Stimulated activated CD4-positive, alpha-beta T cell treated with anti-CD3 and anti-CD28 coated beads, Interleukin-15, amount 100 ng/mL, for 1 hour (primary cell): ENCODE results near the gene HK3.

ENCODE experiments used
- DNase-seq, 2 donors: peaks; one replicate each; pipeline ENCODE4 v3.0.0-alpha.2; 2020; ENCODE audit warnings: low read depth in 1 of 2, low spot score in 1 of 2

Gene HK3

DNA sequence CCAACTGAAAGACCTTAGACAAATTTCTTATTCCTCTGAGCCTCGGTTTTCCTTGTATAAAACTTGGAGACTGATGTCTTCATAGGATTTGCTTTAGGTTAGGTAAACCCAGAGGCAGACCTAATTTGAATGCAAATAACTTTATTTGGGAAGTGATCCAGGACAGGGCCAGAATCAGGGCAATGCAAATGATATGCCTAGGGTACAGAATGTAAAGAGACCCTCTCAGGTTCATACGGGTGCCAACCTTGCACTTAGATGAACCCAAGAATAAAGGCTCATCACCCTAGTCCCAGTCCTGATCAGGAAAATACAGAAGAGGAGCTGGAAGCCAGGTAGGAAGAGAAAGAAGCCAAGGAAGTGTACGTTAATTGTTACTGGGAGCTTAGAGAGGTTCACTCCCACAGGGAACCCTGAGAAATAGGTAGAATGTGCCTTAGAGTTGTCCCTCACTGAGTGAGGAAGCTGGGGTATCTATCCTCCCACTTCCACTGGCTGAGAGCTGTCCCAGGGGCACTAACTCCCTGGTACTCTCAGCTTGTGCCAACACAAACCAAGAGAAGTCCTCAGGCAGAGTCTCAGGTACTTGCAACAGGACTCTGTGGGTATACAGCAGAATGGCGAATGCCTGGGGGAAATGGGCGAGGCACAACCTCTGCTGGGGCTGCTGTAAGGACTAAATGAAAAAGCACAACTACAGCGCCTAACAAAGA is 3.1 kb upstream of the HK3 start:
- no peak for DNase-seq

DNA sequence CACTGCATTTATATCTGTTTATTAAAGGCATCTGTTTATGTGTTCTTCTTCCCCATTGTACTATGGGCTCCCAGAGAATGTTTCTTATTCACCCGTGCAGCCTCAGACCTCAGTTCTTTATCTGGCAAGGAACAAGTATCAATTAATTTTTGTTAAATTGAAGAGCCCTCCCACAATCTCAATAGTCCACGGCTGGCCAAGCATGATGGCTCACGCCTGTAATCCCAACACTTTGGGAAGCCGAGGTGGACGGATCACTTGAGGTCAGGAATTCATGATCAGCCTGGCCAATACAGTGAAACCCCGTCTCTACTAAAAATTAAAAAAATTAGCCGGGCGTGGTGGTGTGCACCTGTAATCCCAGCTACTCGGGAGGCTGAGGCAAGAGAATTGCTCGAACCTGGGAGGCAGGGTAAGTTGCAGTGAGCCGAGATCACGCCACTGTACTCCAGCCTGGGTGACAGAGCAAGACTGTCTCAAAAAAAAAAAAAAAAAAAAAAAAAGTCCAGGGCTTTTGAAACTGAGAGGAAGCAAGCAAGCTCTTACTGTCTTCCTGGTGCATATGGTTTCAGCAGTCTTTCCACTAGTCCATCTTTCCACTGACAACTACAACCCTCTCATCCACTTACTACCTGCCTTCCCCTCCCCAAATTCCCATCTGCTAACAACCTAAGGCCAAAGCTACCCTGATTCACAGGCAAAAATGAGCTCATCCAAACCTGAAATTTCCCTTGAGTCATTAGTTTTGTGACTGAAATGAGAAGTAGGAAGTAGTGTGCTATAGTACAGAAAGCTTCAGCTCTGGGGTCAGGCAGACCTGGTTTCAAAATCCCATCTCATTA is 2.3 kb upstream of the HK3 start:
- DNase-seq, result no peak

DNA sequence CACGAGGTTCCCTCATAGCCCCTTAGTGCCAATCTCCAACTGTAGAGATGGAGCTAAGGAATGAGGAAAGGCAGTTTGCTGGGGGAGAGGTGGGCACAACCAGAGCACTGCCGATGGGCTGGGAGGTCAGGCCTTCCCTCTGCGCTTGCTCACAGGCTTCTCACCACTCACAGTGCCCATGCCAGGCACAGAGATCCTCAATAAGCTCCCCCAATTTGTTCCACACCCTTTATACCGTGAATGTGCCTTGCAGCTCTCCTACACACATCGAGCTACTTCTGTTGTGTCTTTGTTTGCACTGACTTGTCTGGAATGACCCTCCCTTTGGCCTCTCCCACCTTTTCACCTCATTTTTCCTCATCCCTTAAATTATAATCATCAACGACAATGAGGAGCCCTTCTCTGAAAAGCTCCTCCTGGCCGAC is 1.6 kb upstream of the HK3 start:
- DNase-seq, result no peak

DNA sequence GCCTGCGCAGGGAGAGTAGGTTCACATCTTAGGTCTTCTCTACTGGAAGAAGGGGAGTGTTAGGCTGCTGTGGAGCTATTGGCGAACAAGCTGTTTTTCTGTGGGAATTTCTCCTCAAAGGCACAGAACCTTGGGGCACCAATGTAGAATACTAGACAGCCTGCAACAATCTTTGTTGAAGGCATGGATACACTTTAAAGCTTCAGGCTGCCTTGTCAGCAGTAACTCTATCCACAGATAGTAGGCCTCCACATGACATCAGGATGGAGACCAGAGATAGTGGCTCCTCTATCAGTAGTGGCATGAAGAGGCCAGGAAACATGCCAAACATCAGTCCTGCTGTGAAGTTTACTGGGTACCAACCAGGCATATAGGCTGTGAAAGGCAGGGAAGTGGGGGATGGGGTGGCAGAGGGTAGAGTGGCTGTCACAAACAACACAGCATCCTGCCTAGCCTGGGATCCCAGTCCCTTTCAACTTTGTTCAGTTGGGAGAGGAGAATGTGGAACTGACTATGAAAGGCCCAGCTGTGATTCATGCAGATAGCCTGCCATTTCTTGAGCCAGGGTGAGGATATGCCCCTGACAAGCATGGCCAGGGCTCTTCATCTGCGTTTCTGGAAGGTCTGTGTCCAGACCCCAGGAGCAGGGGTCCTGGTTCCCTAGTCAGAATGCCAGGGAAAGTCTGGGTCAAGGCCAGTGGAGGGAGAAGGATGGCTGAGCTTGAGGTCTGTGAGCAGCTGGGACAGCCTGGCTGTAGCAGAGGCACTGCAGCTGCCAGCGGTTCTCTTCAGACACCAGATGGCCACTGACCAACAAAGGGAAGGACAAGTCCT is 1.0 kb upstream of the HK3 start:
- DNase-seq, result no peak

DNA sequence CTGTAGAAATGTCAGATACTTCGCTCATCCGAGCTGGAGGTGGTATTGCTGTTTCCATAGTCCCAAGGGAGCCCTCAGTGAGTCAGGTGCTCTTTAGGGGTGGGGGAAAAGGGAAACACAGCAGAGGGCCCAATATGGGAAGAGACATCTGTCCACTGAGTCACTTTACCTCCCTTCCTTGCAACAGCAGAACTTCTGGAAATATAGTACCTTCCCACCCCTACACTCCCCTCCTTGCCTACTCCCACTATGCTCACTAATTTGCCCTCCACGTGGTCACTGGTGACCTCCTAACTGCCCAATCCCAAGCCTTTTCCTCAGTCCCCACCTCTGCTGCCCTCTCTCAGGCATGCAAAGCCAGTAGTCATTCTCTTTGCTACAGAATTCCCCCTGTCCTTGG is 1.9 kb downstream of the HK3 start:
- DNase-seq, result no peak

DNA sequence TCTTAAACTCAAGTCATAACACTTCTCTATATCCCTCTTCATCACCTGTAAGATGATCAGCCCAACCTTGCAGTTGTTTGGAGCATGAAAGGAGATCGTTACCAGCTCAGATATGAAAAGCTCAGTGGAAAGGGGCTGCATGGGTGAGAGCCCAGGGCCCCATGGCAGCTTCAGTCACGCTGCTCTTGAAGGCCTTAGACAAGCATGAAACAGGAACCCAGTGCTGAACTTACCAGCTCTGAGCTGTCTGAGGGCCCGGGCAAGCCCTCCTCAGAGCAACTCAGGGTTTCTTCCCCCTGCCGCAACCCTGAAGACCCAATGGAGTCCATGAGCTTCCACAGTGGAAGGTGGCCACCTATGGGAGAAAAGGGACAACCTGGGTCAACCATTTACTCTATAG is 3.3 kb downstream of the HK3 start:
- no peak for DNase-seq

DNA sequence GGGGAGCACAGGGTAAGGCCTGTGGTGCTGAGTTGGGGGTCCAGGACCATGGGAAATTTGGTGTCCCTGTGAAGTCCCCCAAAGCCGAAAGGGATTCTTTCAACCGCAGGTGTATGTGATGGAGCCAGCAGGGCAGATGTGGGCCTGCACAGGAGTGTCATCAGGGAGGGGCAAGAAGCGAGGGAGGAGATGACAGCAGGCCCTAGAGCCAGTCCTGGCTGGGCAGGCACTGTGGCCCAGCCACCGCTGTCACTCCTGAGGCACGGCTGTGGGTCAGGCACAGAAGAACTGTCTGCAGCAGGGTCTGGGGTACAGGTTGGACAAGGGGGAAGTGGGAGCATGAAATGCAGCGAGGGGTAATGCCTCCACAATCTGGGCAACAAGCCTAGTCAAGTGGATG is 4.8 kb downstream of the HK3 start:
- DNase-seq, result no peak

DNA sequence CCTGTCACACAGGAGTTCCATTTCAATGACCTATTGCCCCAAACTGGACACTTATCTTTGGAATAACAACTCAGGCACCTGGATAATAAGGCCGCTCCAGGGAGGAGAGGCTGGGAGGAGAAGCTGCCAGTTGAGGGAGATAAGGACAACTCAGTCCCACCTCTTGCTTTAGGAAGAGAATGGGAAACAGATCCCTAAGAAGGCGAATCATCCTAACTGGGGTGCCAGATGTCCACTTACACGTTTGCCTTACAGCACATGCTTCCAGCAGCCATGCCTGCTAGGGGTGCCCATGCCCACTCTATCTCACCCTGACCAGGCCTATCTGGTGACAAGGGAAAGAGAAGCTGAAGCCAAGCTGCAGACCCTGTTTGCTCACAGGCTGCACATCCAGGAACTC is 6.5 kb downstream of the HK3 start:
- no peak for DNase-seq

DNA sequence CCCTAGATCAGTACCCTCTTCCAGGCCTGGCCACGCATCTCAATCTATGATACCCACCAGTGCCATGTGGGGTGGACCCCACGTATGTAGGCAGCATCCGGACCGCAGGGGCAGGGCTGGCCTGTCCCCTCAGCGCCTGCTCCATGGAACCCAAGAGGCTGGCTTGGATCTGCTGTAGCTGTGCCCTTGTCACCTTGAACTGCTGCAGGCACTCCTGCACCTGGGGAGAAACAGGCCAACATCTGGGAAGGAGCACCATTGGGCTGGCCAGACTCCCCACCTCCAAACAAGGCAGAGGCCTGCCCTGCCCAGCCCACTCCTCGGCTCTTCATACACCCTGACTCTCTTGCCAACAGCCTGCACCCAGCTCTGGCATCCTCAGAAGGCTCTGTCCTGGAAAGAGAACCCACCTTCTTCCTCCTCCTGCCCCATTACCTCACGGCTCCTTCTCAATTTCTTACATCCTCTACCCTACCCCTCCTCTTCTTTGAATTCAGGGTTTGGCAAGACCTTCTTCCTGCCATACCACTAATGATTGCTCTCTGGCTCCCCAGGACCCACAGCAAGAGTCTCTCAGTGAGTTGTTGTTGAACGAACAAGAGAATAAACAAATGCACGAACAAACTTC is 7.7 kb downstream of the HK3 start:
- DNase-seq, result no peak

DNA sequence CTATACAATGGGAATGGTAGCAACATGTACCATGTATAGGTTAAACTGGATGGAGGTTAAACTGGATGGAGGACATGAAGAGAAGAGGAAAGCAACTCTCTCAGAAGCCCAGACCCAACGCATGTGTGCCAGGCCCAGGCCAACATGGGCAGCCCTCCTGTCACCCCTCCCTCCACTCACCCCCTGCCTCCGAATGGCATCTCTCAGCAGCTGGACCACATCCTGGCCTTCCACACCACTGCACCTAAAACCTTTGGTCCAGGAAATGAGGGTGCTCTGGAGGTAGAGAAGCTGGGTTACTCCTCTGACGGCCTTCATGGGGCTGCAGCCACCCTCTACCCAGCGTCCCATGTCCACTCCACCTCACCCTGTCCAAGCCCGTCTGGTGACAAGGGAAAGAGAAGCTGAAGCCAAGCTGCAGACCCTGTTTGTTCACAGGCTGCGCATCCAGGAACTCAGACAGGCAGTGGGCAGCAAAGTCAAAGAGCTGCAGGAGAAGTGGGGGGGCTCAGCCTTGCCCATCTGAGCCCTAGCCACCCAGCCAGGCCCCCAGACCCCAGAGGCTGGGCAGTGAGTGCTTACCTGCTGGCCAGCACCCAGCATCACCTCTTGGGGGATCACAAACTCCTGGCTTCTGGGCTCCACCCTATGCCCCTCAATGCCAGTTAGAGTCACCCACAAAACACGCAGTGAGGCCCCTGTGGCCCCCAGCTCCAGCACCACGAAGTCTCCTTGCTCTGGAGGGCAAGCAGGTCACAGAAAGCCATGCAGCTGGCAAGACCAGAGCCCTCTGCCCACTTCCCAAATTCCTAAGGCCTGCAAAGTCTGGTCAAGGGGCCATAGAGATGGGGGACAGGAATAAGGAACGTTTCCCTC is 8.5 kb downstream of the HK3 start:
- no peak for DNase-seq

DNA sequence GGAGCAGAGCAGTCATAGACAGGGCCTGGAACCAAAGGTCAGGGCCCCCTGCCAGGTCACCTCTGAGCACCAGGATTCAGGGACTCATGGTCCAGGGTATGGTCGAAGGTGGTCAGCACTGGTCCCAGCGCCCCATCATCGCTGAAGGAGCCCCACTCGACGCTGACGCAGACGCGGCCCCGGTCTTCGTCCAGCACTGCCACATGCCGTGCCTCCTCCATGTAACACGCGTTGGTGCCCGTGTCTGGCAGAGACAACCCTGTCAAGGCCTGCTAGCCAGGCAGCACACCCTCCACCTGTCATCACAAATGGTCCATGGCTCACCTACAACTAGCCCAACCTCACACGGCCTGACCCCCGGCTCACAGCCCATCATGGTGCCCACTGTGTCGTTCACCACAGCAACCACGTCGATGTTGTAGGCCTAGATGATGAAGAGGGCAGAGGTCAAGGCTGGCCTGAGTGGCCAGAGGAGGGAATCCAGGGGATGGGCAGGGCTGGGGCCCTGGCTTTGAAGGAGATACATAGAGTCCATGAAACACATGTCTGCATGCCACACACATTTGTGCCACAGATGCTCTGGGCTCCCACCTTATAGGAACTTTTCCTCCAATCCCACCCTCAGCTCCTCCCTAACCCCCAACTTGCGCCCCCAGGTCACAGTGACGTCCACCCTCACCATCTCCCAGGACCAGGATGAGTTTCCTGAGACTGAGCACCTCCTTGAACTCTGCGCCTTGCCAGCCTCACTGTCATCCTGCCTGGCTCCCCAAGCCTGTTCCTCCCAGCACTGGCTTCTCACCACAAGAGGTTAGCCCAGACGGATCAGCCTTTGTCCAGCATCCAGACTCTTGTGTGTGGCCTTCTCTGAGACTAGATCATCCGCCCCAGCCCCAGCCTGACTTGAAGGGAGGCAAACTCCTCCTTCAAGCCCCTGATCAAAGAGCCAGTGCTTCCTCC is 9.5 kb downstream of the HK3 start:
- DNase-seq, result no peak

DNA sequence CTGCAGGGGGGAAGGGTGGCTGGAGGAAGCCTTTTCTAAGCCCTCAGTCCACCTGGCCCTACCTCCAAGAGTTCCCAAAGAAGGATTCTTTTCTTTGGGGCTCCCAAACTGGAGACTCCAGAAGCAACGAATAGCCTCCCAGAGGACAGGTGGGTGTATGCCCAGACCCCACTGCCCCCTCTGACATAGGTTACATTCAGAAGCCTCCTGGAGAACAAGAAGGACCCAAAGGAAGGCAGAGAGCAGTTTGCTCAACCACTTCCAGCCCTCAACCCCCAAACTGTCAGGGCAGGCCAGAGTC is 10.3 kb downstream of the HK3 start:
- no peak for DNase-seq

DNA sequence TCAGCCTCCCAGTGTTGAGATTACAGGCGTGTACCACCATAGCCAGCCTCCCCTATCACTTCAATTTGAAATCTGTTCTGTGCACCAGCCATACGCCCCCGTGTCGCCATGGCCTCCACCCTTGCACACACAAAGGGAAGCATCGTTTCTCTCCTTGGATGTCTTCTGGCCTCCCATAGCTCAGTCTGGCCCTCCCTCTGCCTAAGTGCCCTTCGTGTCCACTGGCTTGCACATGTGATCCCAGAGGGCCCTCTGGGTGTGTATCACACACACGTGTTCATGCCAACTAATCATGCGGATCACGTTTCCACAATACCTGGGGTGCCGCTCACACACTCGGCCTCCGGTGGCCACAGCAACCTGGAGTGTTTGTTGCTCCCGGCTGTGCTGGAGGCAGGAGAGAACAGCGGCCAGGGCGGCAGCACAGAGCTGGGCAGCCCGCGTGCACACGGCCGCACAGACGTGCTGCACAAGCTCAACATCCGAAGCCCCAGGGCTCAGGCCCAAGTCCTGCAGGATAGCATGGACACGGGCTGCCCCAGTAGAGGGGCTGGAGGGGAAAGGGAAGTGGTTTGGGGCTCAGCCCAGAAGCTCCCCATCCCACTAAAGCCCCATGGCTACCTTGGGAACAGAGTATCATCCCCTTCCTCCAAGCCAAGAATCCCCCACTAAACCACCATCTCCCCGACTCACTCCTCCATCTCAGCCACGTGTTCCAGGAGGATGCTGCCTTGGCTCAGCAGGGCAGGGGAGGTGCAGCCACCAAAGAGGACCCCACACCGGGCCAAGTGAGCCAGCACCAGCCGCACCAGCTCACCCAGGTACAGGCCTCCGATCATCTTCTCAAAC is 10.9 kb downstream of the HK3 start:
- DNase-seq, result no peak

DNA sequence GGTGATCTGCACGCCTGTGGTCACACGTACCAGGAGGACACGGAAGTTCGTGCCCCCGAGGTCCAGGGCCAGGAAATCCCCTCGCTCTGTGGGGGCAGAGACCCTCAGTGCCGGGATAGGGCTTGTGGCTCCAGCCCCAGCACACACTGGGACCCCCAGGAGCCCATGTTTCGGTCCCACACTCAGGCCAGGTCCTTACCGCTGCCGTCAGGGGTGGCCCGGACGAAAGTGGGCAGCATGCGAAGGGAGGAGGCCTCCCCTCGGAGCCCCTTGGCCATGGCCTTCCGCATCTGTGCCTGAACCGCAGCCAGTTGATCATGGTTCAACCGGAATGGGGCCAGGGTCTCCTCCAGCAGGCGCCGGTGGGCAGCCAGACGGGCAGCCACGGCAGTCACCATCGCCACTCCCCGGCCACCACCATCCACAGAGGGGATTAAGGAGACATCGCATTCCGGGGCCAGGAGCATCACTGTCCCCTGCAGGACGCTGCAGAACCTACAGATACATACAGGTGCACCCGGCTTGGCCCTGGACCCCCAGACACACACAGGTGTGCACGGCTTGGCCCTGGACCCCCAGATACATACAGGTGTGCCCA is 11.8 kb downstream of the HK3 start:
- no peak for DNase-seq

DNA sequence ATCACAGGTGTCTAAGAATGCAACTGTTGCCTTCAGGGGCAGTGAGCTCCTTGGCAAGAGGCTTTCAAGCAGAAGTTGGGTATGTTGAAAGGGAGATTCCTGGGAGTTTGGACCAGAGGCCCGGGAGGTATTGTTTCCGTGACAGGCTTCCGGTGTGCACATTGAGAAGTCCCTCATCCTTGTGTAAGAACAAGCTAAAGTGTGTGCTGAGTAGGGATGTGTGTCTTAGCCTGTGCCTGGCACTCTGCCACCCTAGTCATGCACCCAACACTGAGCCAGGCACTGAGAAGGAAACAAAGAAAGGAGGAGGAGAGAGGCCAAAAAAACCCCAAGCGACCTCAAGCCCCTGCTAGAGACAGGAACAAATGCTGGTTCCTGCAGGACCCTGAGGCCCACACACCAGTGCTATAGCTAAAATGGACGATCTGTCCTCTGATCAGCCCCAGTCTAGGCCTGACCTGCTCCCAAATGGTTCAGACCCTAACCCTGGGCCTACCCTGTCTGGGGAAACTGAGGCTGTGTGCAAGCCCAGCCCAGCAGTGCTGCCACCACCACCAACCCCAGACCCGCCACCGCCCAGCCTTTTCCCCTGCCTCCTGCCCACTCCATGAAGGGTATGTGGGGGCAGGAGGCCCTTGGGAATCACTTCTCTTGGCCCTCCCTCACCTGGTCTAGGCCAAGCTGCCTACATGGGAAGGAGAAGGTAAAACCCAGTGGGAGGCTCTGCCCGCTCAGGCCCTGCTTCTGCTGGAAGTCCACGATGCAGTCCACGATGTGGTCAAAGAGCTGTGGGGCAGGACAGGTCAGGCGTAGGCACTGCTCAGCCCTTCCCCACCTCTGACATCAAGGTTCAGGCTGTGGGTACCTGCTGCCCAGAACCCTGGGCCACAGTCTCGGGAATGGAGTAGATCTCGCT is 12.6 kb downstream of the HK3 start:
- no peak for DNase-seq

DNA sequence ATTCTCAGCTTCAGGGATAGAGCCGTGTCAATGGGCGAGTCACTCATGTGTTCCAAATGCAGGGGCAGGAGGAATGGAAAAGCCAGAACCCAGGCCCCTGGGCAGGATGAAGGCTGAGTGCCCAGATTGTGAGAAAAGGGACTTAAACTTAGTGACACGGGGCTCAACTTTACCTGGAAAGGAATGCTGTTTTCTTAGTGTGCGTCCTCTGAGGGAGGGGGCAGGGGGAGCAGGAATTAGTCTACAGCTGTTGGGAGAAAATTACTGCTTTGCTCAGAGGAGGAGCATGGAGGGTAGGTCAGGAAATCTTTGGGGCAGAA is 14.6 kb downstream of the HK3 start:
- no peak for DNase-seq
